Measurements from ENCODE around the gene RASL10A.

Gene RASL10A

DNA sequence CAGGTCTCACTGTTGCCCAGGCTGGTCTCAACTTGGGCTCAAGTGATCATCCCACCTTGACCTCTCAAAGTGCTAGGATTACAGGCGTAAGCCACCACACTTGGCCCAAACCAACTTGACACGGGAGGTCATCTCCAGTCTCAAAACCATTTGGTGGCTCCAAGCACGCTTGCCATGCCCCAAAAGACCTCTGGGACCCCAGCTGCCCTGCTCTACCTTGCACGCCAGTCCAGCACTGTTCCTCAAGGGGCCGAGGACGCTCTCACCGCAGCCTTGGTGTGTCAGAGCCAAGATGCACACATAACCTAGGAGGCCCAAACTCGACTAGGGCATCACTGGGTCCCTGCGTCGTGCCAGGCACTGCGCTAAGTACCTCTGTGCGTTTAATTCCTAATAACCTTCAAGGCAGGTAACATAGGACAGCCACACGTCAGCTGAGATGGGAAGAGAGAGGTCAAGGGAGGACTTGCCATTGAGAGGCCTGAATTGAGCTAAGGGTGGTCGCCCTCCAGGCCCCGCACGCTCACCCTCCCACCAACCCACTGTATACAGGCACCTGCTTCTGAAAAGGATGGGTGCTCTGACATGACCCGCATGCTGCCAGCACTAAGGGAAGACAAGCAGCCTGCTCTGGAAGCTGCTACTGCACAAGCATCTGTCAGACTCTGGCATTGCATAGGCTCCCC, 13.6 kb downstream of the RASL10A start:
- DNase-seq, result no peak

DNA sequence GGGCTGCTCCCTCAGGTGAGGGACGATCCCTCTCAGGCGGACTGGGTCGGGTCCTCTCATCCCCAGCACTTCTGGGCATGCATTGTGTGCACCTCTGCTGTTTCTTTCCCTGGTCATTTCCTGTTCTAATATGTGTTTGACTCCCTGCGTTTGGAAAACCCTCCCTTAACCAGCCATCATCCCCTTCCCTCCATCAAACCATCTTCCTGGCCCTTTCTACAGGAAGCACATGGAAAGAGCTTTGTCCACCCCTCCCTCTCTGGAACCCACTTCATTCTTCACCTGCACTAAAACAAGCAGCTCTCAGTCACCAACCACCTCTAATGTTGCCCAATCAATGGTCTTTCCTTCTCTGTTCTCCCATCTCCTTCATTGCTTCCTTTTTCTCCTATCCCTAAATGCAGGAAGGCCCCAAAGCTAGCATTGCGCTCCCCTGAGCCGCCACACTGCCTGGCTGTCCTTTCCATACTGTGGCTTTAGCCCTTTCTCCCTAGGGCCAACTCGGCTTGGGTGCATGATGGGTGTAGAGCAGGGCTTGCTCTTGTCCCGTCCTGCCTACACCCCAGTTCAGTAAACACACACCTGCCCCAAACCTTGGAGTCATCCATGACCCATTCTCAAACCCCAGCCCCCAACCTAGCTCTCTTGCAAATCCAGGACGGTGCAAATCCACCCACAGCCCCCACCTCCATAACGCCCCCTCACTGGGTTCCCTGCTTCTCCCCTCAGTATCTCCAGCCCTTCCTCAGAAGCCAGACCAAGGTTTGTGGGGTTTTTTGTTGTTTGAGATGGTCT, 14.5 kb downstream of the RASL10A start:
- DNase-seq, result no peak

DNA sequence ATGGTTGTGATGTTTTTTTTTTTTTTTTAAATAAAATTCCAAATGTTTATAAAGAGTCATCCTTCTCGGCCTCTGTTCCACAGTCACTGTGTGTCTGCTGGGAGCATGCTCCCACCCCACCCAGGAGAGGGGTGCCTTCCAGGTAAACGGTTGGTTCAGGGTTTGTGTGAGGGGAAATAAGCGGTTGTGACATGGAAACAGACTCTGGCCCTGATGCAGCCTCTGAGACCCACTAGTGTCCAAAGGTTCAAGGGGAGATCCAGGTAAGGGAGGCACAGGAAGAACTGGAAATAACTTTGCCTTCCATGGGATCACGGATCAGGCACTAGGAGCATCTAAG, 15.1 kb downstream of the RASL10A start:
- DNase-seq, result no peak

DNA sequence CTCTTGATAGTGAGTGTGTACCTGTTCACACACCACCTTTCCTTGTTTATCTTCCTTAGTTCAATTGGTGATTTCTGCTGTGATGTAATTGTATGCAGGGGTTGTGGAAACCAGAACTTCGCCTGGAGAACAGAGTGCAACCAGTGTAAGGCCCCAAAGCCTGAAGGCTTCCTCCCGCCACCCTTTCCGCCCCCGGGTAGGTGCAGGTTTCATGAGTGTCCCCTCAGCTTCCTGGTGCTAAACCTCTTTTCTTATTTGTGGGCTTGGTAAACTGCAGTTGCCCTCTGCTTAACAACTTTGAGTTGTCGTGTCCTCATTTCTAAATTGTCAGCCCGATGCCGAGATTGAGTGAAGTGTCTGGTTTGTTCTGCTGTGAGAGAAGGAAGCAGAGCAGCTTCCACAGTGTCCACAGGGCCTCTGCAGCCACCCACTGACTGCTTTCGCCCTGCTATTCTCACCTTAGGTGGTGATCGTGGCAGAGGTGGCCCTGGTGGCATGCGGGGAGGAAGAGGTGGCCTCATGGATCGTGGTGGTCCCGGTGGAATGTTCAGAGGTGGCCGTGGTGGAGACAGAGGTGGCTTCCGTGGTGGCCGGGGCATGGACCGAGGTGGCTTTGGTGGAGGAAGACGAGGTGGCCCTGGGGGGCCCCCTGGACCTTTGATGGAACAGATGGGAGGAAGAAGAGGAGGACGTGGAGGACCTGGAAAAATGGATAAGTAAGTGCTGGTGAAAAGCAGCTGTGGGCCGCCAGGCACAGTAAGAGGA, 16.2 kb downstream of the RASL10A start:
- no peak for DNase-seq

DNA sequence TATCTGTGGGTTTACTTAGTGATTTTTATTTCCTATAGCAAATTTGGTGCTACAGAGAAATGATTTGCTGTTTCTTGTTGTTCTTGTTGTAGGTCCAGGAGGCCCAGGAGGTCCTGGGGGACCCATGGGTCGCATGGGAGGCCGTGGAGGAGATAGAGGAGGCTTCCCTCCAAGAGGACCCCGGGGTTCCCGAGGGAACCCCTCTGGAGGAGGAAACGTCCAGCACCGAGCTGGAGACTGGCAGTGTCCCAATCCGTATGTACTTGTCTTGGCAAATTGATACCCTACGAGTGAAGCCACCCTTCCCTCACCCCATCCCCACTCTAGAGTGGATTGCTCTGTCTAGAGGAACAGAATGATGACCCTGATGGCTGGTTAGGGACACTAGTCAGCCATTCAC, 16.9 kb downstream of the RASL10A start:
- DNase-seq, result no peak

DNA sequence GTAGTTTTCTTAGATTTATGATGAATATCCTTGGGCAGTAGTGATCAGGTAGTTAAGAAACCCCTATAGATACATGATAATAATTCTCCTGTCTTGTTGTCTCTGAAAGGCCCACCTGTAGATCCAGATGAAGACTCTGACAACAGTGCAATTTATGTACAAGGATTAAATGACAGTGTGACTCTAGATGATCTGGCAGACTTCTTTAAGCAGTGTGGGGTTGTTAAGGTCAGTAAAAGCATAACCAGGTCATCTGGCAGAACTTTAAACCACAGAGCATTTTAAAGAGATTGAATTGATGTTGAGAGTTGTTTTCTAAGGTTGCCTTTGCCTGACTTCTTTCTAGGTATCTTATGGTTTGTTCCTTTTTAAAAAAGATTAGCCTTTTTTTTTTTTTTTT, 23.1 kb downstream of the RASL10A start:
- DNase-seq, result no peak

DNA sequence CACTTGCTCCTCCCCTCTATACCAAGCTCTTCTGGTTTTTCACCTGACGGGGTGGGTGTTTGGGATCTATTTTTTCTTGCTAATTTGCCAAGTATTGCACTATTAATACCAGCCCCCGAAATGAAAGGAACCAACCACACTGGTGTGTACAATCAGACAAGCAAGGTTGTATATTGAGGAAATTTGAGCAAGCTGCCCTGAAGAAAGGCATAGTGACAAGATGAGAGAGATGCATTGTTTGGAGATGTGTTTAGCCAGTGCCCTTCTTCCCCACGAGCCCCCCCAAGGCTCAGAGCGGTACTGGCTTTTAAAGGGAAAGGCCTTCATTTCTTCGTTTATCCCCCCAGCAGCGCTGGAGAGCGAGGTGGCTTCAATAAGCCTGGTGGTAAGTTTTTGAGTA, 24.3 kb downstream of the RASL10A start:
- no peak for DNase-seq

DNA sequence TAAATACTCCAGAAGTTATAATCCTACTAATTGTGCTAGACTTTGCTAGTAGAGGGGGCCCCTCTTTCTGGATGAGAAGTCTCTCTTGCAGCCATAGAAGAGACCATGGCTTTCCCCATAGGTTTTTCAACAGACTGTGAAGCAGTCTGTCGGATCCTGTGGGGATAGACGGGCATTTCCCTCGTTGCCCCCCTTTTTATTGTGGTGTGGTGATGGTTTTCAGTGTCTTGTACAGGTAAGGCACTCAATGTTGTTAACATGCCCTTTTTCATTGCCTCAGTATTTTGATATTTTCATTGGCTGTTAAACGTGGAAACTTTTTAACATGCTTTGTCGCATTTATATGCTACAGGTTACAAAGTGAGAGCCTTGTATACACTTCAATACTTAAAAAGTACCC, 25.4 kb downstream of the RASL10A start:
- DNase-seq, result no peak

DNA sequence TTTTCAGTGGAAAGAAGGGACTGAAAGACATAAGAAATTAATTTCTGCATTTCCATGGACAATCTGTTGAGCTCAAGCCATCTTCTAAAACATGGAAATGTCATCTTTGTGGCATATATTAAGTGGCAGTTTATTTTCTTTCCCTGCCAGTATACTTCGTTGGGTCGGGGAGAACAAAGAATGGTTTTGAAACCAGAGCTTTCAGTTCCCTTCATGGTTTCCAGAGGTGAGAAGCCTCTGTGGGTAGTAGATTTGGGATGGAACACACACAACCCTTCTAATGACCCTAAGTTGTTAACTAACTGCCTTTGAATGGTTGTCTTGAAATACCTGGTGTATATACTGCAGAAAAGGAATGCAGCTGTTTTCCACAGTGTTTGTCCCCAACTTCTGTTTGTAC, 26.7 kb downstream of the RASL10A start:
- no peak for DNase-seq

DNA sequence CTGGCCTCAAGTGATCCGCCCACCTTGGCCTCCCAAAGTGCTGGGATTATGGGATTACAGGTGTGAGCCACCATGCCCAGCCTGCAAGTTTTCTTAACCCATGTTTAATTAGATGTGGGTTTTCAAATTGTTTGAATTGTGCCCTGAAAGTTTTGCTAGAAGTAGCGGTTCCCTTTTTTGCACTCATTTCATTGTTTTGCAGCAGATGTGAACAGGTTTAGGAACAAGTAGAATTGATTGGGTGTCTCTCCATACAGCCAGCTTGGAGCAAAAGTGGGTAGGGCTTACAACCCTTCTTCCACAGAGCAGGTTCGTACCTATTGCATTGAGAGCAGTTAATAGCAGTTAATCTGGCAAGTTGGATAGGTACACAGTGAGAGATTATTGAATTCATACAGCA, 31.3 kb downstream of the RASL10A start:
- no peak for DNase-seq

DNA sequence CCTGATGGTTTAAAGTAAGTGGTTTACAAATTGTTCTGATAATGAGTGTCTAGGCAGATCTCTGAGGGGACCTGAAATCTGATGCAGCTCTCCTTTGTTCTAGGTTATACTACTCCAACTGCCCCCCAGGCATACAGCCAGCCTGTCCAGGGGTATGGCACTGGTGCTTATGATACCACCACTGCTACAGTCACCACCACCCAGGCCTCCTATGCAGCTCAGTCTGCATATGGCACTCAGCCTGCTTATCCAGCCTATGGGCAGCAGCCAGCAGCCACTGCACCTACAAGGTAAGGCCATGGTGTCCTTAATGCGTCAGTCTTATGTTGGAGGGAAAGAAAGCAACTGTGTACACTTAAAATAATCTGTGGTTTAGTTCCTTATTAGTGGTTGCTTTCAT, 37.6 kb downstream of the RASL10A start:
- DNase-seq, result no peak

DNA sequence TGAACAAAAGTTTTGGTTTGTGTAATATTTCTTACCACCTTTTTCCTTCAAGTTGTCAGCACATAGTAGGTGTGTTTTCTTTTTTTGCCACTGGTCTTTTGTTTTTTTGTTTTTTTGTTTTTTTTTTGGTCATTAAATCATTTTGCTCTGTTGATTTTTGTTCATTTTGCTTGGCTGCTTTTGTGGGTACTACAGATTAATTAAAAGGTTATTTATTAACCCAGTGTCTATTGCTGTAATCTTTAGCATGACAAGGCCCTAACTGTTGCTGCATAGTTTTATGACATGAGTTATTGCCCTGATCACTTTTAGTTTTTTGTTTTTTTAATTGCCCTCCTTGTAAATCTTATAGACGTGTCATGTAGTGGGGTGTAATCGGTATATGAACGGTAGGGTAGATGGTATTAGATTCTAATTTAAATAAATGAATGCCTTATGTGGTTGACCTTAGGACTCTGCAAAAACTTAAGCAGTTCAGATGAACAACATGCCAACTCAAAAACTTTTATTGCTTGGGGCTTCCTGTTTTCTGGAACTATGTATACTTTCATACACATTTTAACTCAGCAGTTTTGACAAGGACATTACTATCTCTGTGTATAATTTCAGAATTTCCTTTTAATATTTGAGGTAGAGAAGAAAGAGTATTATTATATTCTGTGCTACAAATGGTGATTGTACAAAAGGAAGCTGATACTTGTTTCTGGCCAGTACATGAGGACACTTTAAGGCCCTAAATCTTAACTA, 39.5 kb downstream of the RASL10A start:
- no peak for DNase-seq

DNA sequence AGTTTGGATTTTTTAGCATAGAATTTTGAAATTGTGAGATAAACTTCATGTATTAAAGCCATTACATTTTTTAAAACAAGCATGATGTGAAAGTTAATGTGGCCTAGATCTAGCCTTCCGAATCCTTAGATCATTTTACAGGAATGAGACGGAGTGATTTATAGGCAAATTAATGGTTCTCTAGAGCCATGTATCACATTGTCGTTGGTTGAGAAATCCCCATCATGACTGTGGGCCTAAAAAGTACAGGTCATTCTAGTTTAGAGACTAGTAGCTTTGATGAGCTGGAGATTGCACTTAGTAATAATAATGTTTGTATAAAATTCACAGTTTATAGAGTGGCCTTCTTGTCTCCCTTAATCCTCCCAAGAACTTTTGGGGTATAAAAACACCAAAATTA, 40.3 kb downstream of the RASL10A start:
- no peak for DNase-seq

DNA sequence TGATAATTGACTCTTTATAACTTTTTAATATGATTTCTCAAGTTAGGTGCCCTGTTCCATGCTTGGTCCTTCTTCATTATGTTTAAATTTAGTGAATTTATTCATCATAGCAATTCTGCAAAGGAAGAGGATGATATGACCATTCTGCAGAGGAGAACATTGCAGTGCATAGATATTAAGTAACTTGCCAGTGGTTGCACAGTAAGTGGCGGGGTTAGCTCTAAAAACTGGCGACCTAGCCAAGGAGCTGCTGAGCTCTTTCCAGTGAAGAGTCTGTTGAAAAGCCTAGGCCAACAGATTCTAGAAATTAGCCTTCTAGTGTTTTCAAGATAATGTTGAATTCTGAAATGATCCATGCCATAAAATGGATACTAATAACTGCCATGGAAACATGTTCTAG, 42.9 kb downstream of the RASL10A start:
- no peak for DNase-seq

DNA sequence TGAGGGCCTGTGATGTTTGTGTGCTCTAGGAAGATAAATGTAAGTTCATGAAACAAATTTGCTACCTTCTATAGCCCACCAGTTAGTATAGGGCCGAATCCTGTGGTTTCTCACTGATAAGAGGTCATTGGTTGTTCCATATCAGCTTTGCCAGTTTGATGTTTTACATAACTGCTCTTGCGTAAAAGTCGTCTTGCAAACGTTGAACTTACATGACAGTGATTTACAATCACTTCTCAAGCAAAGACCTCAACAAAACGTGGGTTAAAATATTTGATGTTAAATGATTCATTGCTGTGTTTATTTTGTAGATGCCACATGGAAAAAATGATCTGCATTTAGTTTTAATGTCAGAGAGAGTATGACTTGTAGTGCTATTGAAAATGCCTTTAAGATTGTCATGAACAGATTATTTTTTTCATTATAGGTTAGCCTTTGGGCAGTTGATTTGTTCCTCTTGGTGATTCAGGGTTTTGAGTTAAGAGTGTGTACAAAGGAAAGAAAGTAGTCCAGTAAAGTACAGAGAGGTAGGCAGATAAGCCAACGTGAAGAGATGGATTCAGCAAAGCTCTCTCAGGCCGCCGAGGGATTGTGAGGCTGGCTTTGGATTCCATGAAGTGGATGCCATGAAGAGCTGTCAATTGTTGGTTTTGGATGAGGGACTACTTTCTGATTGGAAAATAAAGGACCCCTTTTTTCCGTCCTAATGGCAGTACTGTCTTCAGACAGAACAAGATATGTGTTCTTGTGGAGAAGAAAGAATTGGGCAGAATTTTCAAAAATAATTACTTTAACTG, 44.8 kb downstream of the RASL10A start:
- no peak for DNase-seq

DNA sequence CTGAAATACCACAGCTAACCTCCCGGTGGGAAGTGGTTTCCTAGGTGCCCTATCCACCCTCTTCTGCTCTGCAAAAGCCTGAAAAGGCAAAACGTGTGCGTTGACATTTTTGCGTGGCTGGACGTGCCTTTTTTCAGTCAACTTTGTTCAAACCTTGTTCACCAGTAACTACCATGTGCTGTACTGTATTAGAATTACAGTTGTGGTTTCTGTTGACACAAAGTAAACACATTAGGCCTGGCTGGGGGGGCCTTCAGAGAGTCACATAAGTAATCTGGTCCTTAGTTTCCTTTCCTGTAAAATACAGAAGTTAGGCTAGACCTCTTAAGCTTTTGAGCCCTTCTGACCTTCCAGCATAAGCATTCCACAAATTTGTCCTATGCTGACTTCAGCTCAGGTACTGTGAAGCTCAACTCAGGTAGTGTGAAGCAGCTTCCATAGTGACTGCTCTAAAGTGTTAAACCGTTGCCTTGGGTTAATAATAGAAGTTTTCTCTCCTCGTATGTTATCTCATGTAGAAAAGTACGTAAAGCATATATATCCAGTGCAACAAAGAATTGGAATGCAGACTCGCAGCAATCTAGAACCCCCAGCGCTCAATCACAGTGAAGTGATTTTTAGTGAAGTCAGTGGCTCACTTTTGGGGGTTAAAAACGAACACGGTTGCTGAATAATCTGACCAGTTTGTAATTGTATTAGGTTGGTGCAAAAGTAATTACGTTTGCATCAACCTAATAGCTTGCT, 45.6 kb downstream of the RASL10A start:
- DNase-seq, result peak; percentile 11

DNA sequence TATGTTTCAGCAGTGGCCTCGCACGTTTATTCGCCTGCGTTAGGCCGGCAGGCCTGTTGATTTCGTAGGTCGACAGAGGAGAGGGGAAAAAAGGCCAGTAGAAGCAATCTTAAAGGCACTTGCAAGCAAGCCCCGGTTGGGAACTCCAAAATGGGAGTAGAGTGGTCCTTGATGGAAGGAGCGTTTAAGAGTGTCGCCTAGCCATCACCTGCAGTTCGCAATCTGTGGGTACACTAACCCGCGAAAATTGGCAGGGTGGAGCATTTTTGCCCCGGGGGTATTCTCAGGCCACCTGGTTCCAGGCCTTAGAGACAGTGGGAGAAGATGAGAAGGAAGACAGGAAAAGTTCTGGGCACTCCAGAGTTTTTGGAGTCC, 46.3 kb downstream of the RASL10A start:
- DNase-seq, result no peak

DNA sequence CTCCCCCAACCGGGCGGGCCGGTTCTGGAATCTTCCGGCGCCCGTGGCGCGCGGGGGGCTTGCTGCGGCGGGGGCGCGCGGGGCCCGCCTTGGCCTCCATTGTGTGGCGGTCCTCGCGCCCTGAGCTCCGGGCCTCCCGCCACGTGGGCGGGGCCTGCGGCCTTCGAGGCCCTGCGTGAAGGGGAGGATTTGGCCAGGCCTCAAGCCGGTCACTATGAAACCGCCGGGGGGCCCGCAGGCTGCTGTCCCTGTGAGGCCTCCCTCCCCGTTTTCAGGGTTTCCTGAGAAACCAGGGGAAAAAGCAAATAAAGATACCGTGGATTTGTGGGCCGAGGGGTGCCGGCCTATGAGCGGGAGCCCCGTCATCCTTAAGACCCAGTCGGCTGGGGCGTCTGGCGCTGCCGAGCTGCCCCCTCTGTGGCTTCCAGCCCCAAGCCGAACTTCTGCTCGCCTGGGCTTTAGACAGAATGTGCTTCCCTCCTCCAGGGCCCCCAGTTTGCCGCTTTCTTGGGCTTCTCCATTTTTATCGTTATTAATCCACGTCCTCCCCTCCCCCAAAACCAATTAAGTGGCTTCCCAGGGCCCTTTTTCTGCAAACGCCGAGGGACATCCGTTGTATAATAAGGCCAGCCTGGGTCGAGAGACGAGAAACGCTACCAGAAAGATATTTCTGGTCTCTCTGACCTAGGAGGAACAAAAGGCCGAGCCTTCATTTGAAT, 46.8 kb downstream of the RASL10A start:
- peak; percentile 47 for DNase-seq

DNA sequence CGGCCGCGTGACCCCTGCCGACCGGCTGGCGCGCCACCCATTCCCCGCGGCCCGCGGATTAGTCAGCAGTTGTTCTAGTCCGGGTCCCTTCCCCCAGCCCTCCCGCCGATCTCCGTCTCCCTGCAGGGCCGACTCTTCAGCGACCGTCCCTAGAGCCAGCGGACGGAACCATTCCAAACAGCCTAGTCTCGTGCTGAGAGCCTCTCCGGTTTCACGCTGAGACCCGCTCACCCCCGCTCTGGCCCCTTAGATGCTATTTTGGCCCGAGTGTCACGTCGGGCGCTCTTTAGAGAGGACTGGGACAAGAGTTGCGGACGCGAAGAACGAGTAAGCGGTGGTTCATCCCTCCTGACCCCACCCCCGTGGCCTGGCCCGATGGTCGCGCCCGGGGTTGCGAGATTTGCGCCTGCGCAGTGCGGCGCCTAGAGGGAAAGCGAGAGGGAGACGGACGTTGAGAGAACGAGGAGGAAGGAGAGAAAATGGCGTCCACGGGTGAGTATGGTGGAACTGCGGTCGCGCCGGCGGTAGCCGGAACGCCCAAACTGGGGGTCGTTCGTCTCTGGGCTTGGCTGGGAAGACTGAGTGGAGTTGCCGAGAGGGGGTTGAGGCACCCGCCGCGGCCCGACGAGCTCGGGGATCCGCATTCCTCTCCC, 47.5 kb downstream of the RASL10A start, which contains the start of the genes EWSR1 and RHBDD3:
Gene EWSR1 (plus strand): TSS at position 411 of the 653 bp plus-strand sequence. CDS start 69 bp downstream, at position 480.
Gene RHBDD3 (minus strand): TSS at position 124 of the 653 bp plus-strand sequence. CDS start 2,355 bp downstream, outside the sequence.
- DNase-seq, result peak; percentile 97

DNA sequence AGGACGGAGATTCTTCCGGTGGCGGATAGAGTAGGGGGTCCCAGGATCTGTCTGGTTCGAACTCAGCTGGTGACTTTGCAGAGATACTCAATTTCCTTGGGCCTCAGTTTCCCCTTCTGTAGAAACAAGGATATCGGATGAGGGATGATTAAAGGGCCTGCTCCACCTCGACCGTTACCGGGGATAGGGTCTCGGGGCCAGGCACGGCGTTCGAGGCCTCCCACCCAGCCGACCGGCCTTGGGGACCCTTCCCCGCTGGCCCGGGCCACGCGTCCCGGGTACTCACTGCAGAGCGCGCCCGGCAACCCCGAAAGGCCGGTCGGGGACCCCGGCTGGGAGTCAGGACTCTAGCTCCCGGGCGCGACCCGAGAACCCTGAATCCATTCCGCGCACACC, 48.0 kb downstream of the RASL10A start:
- DNase-seq, result no peak

Data from CD4-positive, alpha-beta T cell treated with Interleukin-12 subunit alpha and Interleukin-12 subunit beta, for 1 hour (primary cell).